Heart left ventricle (tissue), 16 donors: ENCODE results near the gene DOLPP1. TPM values are rescaled to one million over a fixed set of nuclear protein-coding genes. Genes with fewer than 3 reads are reported as not detected.

Source experiments
- ATAC-seq, 4 donors: fragments of 200-7000 bp; cut with Tn5 transposase; one replicate each; pipeline ENCODE4 v1.9.1; 2020 to 2022; ENCODE audit warnings: moderate library complexity in 4 of 4, mild to moderate bottlenecking in 3 of 4, moderate number of reproducible peaks in 1 of 4
- DNase-seq, 5 donors: peaks; one replicate each; pipeline ENCODE4 v3.0.0-alpha.2; 2020
- H3K27ac ChIP-seq, 12 donors: fragments of 200-600 bp; sonication (generic) in 4 of 12; one replicate each; pipeline versions ENCODE4 v1.5.0 to v1.8.0; 2016 to 2022; ENCODE audit warnings: mild to moderate bottlenecking in 2 of 12
- H3K27me3 ChIP-seq, 9 donors: fragments of 200-600 bp; sonication (generic) in 2 of 9; one replicate each; pipeline versions ENCODE4 v1.5.1 to v1.8.0; 2016 to 2022; ENCODE audit warnings: mild to moderate bottlenecking in 3 of 9
- H3K36me3 ChIP-seq, 9 donors: fragments of 200-600 bp; sonication (generic) in 2 of 9; one replicate each; pipeline versions ENCODE4 v1.5.0 to v1.8.0; 2018 to 2022; ENCODE audit warnings: mild to moderate bottlenecking in 2 of 9
- H3K4me1 ChIP-seq, 12 donors: fragments of 200-600 bp; sonication (generic) in 4 of 12; one replicate each; pipeline versions ENCODE4 v1.5.0 to v1.8.0; 2016 to 2022; ENCODE audit warnings: mild to moderate bottlenecking in 3 of 12
- H3K4me3 ChIP-seq, 12 donors: fragments of 200-600 bp; sonication (generic) in 4 of 12; one replicate each; pipeline versions ENCODE4 v1.5.0 to v1.8.0; 2017 to 2022; ENCODE audit warnings: mild to moderate bottlenecking in 9 of 12, moderate library complexity in 4 of 12
- H3K9me3 ChIP-seq, 12 donors: fragments of 200-600 bp; sonication (generic) in 4 of 12; one replicate each; pipeline versions ENCODE4 v1.5.0 to v1.8.0; 2016 to 2022; ENCODE audit warnings: mild to moderate bottlenecking in 1 of 12
- POLR2A ChIP-seq, 2 donors: fragments of 450-650 bp; IDR thresholded peaks; one replicate each; pipeline ENCODE4 v1.6.1; 2017; ENCODE audit warnings: antibody characterized with exemption in 2 of 2, mild to moderate bottlenecking in 2 of 2, moderate library complexity in 2 of 2
- WGBS, 4 donors: extraction: QIAGEN DNeasy Blood & Tissue Kit in 2 of 4; methylation state at CpG; one replicate each; pipeline versions ENCODE4 v1.1.5 to v1.1.7; 2013 to 2018; 5-methylcytosine and 5-hydroxymethylcytosine counted together
- intact Hi-C, 10 donors: fragments of 100-400 bp; cut with DNase I; formaldehyde crosslinking; loops; one replicate each; pipeline versions ENCODE4 v1.11.1 to v1.14.2; 2022
- polyA plus RNA-seq, 2 donors: library from polyadenylated mRNA; stranded (reverse); fragments of 200-250 nt; gene quantifications; one replicate each; pipeline ENCODE4 v1.2.3, GENCODE V29; 2013
- total RNA-seq, 9 donors: library from RNA; depleted of rRNA in 2 of 9; stranded (reverse); fragments of >200 nt in 2 of 9; fragmentation: NEBNext Ultra II Directional in 3 of 9; extraction: Animal tissue kit (Norgen Biotek cat#: 25700) in 3 of 9; gene quantifications; one replicate each; pipeline versions ENCODE4 v1.1.0 to v1.2.4, GENCODE V29; 2016 to 2023
- TF ChIP-seq, protein P1 (sequence below), 12 donors: fragments of 200-600 bp; sonication (generic) in 4 of 12; IDR thresholded peaks; one replicate each; pipeline versions ENCODE4 v1.5.0 to v1.8.0; 2018 to 2022; ENCODE audit warnings: antibody characterized with exemption in 12 of 12, mild to moderate bottlenecking in 5 of 12
- donor health status: ischemic (EF 13 %, LVEDD 7.1; RV severe dilation, severe dysfunction).
- donor health status: healthy with polysubstance abuse.
- donor health status: DM: no; HTN: yes; CAD: no.
- donor health status: DM: no; HTN: no; CAD: no.
- donor health status: ischemic (EF 25% LVEDD 6.9; RV normal size, moderate dysfunction).
- donor health status: ischemic (EF 25% LVEDD 5.7; RV mildly dilated, moderate dysfunction).
- donor health status: healthy.
- donor health status: DM: yes; HTN: yes; CAD: no.
- donor health status: ischemic (EF 35%, LVEDD 5.7; RV mildly dilated, moderate dysfunction).
- donor health status: nonischemic (EF 11% LVEDD 7.7; RV severe dilation, severe dysfunction).
- donor health status: DM: yes; HTN: yes; CAD: no.
- donor health status: PGD.
- donor health status: ischemic (EF 29% LVEDD 5.4; RV normal size, mild dysfunction).
- donor health status: nonischemic (EF 23%, LVEDD 6.1; RV moderate dilation, normal function).

The DOLPP1 gene
- total and polyA plus RNA-seq, 11 donors, result 3.0 to 11.5 (median 5.8) TPM

DNA sequence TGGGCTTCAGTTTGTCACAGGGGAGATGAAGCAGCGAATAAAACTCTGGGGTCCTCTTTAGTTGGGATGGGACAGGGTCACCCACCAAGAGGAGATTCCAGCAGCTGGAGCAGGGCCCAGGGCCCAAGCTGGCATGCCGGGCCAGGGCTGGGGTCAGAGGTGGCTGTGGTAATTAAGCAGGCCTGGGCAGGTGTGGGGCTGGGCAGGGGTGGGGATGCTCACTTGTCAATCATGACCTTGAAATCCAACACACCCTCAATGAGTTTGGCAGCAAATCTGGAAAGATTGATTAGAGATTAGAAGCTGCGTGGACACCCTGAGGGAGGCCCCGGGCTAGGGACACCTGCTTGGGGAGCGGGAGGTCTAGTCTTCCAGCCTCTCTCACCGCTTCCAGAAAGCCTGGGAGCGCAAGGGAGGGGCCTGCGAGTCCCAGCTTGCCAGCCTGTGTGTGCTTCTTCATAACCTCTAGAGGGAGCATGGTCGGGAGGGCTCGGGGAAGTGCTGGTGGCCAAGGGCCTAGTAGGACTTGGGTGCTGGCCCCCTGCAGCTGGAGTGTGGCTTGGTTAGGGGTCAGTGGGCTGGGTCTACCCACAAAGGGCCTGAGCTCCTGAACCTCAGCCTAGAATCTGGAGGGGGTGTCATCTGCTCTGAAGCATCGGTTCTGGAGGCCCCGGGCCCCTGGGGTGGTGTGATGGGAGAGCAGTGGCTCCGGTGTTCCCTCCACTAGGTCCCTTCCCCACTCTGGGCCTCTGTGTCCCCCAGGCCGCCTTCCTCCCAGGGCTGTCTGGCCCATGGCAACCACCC lies 22.1 kb downstream of the DOLPP1 start:
- DNase-seq, result peak in 4 of 5 donors; percentile 33 to 66 (median 50)
- 55 to 76% (median 58%) methylated on average over 7 to 14 of the region's 14 CpGs for WGBS, 4 donors
- TF ChIP-seq POLR2A (IDR thresholded peaks at IDR 0.05), result no peak
- TF ChIP-seq, protein P1, sequence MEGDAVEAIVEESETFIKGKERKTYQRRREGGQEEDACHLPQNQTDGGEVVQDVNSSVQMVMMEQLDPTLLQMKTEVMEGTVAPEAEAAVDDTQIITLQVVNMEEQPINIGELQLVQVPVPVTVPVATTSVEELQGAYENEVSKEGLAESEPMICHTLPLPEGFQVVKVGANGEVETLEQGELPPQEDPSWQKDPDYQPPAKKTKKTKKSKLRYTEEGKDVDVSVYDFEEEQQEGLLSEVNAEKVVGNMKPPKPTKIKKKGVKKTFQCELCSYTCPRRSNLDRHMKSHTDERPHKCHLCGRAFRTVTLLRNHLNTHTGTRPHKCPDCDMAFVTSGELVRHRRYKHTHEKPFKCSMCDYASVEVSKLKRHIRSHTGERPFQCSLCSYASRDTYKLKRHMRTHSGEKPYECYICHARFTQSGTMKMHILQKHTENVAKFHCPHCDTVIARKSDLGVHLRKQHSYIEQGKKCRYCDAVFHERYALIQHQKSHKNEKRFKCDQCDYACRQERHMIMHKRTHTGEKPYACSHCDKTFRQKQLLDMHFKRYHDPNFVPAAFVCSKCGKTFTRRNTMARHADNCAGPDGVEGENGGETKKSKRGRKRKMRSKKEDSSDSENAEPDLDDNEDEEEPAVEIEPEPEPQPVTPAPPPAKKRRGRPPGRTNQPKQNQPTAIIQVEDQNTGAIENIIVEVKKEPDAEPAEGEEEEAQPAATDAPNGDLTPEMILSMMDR (IDR thresholded peaks at IDR 0.05), result peak; percentile 18 to 59 (median 38)

DNA sequence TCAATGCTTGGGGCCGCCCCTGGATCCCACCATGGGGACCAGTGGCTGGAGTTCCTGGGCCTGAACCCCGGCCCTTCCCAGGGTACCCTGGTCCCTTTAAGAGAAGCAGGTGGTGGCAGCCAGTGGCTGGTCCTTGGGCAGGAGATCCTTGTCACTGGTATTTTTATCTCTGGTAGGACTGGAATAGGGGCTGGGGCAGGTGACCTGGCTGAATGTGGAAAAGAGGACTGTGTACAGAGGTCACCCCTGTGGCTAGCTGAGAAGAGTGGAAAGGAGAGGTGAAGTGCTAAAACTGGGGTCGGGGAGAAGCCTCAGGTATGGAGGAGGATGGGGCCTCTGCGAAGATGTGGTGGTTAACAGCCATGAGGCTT lies 22.7 kb downstream of the DOLPP1 start:
- Histone ChIP-seq H3K27ac (no peak overlapping the region), H3K36me3 (peaks cover 0 to 32% (median 18%) of the 10 kb centered on the region in 9 donors), H3K4me3 (no peak overlapping the region), H3K4me1 (peaks cover 0 to 18% (median 0%) of the 10 kb centered on the region in 12 donors), H3K27me3 (no peaks in the 10 kb centered on the region), H3K9me3 (no peaks in the 10 kb centered on the region)
- DNase-seq (no peak), ATAC-seq (peak in 2 of 4 donors; percentile 3)
- 70 to 87% (median 85%) methylated on average over 4 of the region's 4 CpGs for WGBS, 4 donors
- intact Hi-C loops, result no loop called here
- TF ChIP-seq, protein P1 (IDR thresholded peaks at IDR 0.05), result no peak
- TF ChIP-seq POLR2A (IDR thresholded peaks at IDR 0.05), result no peak

More for the DNA sequence above, 22.1 kb downstream of the DOLPP1 start:
- Histone ChIP-seq H3K4me1 (peaks cover 0 to 17% (median 0%) of the 10 kb centered on the region in 12 donors), H3K4me3 (no peak overlapping the region), H3K27ac (no peak overlapping the region), H3K9me3 (no peaks in the 10 kb centered on the region), H3K36me3 (peaks cover 0 to 37% (median 24%) of the 10 kb centered on the region in 9 donors), H3K27me3 (no peaks in the 10 kb centered on the region)
- intact Hi-C loops, result no loop called here
- ATAC-seq, result peak; percentile 43 to 69 (median 62)

DNA sequence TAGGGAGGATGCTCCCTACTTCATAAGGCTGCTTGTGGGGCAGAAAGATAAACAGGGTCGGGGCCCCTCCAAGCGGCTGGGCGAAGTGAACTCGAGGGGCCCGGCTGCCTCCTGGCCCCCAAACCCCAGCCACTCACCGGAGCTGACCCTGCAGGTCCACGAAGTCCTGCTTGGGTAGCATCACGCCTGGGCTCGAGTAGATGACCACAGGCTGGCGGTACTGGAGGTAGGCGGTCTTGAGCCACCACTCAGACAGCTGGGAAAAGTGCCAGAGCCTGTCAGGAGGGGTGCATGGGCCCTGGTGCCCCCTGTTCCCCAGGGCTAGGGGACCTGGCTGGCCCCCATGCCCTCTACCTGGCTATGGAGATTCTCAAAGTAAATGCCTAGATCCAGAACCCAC lies 23.1 kb downstream of the DOLPP1 start:
- intact Hi-C loops, result no loop called here
- Histone ChIP-seq H3K27ac (no peak overlapping the region), H3K4me3 (no peak overlapping the region), H3K4me1 (peaks cover 0 to 23% (median 2%) of the 10 kb centered on the region in 12 donors), H3K36me3 (peaks cover 0 to 32% (median 18%) of the 10 kb centered on the region in 9 donors), H3K9me3 (no peaks in the 10 kb centered on the region), H3K27me3 (no peaks in the 10 kb centered on the region)
- no peak for DNase-seq
- TF ChIP-seq POLR2A (IDR thresholded peaks at IDR 0.05), result no peak
- TF ChIP-seq, protein P1 (IDR thresholded peaks at IDR 0.05), result no peak
- WGBS, 4 donors, result 78 to 90% (median 85%) methylated on average over 3 to 11 of the region's 11 CpGs
- no peak for ATAC-seq

DNA sequence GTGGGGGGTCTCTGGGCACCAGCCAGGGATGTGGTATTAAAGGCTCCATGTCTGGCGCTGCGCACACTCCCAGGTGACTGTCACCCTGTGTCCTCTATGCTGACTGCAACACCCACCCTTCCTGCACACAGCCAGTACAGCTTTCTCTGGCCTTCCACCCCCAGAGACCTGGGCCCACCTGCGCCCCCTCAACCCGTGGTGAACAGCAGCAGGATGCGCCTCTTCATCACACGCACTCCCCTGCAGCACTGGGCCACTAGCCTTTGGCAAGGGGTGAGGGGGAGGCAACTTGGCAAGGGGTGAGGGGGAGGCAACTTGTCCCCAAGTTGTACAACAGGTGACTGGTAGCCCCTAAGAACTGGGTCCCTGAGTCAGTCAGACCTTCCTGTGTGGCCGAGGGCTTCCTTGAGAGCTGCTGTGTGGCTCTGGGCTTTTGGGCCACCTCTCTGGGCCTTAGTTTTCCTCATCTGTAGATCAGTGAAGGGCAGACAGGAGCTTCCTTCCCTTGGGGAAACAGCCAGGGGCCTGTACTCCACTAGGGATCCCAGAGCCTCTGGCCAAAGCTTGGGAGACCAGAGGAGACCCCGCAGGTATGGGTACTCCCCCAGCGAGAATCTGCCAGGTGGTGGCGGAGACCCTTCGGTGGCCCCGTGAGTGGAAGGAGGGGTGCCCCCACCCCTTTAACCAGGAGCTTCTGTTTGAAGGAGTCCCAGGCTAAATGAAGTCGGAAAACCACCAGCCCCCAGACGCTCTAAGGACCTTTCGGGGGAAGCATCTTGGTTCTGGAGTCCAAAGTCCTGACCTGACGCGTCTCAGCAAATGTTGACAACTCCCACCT lies 25.2 kb downstream of the DOLPP1 start:
- peaks cover 0 to 30% (median 18%) of the 10 kb centered on the region in 9 donors for H3K36me3 ChIP-seq
- intact Hi-C loops, result no loop called here

More for the DNA sequence above, 25.2 kb downstream of the DOLPP1 start:
- no peak overlapping the region for H3K27ac ChIP-seq
- no peak overlapping the region for H3K4me3 ChIP-seq
- ATAC-seq, result no peak
- 89 to 93% (median 91%) methylated on average over 11 to 17 of the region's 17 CpGs for WGBS, 4 donors
- H3K4me1 ChIP-seq, result peaks cover 0 to 36% (median 14%) of the 10 kb centered on the region in 12 donors
- no peak for DNase-seq
- TF ChIP-seq, protein P1 (IDR thresholded peaks at IDR 0.05), result no peak
- TF ChIP-seq POLR2A (IDR thresholded peaks at IDR 0.05), result no peak
- no peaks in the 10 kb centered on the region for H3K27me3 ChIP-seq
- no peaks in the 10 kb centered on the region for H3K9me3 ChIP-seq
